Activated naive CD8-positive, alpha-beta T cell (primary cell): ENCODE results near the gene AEN.
A peak's percentile ranks its signal among the peaks of the same experiment; 100 is the strongest.
"Not testable (repeated sequence)": the region's sequence is repeated elsewhere in the genome, so short reads cannot be mapped to it uniquely, and the experiment has no call there.

Experiments used
- H3K27ac Mint-ChIP-seq: one replicate; pipeline ENCODE4 v1.8.0; 2021; ENCODE audit warnings: mixed read lengths
- H3K27me3 Mint-ChIP-seq: one replicate; pipeline ENCODE4 v1.8.0; 2021; ENCODE audit warnings: mixed read lengths
- H3K36me3 Mint-ChIP-seq: one replicate; pipeline ENCODE4 v1.8.0; 2021; ENCODE audit warnings: mixed read lengths
- H3K4me1 Mint-ChIP-seq: one replicate; pipeline ENCODE4 v1.8.0; 2021; ENCODE audit warnings: low read depth, mixed read lengths
- H3K4me3 Mint-ChIP-seq: one replicate; pipeline ENCODE4 v1.8.0; 2021; ENCODE audit warnings: mild to moderate bottlenecking, mixed read lengths
- H3K9me3 Mint-ChIP-seq: one replicate; pipeline ENCODE4 v1.8.0; 2021; ENCODE audit warnings: low read depth, mixed read lengths

The AEN gene

GRCh38 chr15:88636050-88636449 is 14.9 kb downstream of the AEN start:
- H3K9me3 Mint-ChIP-seq, result no peaks in the 10 kb centered on the region
- H3K4me3 Mint-ChIP-seq, result peak overlapping the region; percentile 95
- peak overlapping the region; percentile 98 for H3K27ac Mint-ChIP-seq
- H3K36me3 Mint-ChIP-seq, result peaks cover 22% of the 10 kb centered on the region
- peaks cover 90% of the 10 kb centered on the region for H3K4me1 Mint-ChIP-seq
- H3K27me3 Mint-ChIP-seq, result no peaks in the 10 kb centered on the region

- Mint-ChIP-seq H3K4me3 (peak overlapping the region; percentile 95), H3K9me3 (no peaks in the 10 kb centered on the region), H3K36me3 (peaks cover 22% of the 10 kb centered on the region), H3K4me1 (peaks cover 88% of the 10 kb centered on the region), H3K27ac (peak overlapping the region; percentile 98), H3K27me3 (no peaks in the 10 kb centered on the region)
These were observed 15.5 kb downstream of the AEN start for GRCh38 chr15:88636654-88637053.

- H3K9me3 Mint-ChIP-seq, result no peaks in the 10 kb centered on the region
- peak overlapping the region; percentile 95 for H3K4me3 Mint-ChIP-seq
- H3K27ac Mint-ChIP-seq, result peak overlapping the region; percentile 98
- no peaks in the 10 kb centered on the region for H3K27me3 Mint-ChIP-seq
- peaks cover 21% of the 10 kb centered on the region for H3K36me3 Mint-ChIP-seq
- peaks cover 86% of the 10 kb centered on the region for H3K4me1 Mint-ChIP-seq
These were observed 16.3 kb downstream of the AEN start for GRCh38 chr15:88637436-88637835.

GRCh38 chr15:88637841-88638625 is 16.9 kb downstream of the AEN start:
- Mint-ChIP-seq H3K4me1 (peaks cover 84% of the 10 kb centered on the region), H3K27me3 (no peaks in the 10 kb centered on the region)

GRCh38 chr15:88638626-88639372 is 17.7 kb downstream of the AEN start, which contains the start of gene ISG20:
Gene ISG20, plus strand, starts transcription at chr15:88639016. Its CDS starts 351 bp downstream, at chr15:88639367.
- Mint-ChIP-seq H3K4me3 (peak within 1 kb of the TSS; percentile 95), H3K27ac (peak within 1 kb of the TSS; percentile 98), H3K36me3 (peaks cover 19% of the 10 kb centered on the region), H3K4me1 (peaks cover 83% of the 10 kb centered on the region), H3K27me3 (no peaks in the 10 kb centered on the region), H3K9me3 (no peaks in the 10 kb centered on the region)

More at GRCh38 chr15:88637841-88638625, 16.9 kb downstream of the AEN start:
- Mint-ChIP-seq H3K36me3 (peaks cover 21% of the 10 kb centered on the region), H3K9me3 (no peaks in the 10 kb centered on the region), H3K27ac (peak overlapping the region; percentile 98), H3K4me3 (peak overlapping the region; percentile 95)

- Mint-ChIP-seq H3K27ac (peak overlapping the region; percentile 86), H3K27me3 (no peaks in the 10 kb centered on the region), H3K36me3 (peaks cover 21% of the 10 kb centered on the region), H3K4me1 (peaks cover 76% of the 10 kb centered on the region), H3K9me3 (no peaks in the 10 kb centered on the region), H3K4me3 (peak overlapping the region; percentile 69)
These were observed 20.9 kb downstream of the AEN start for GRCh38 chr15:88641959-88642452.

- not testable (repeated sequence) for H3K9me3 Mint-ChIP-seq, H3K27me3 Mint-ChIP-seq
- H3K36me3 Mint-ChIP-seq, result peaks cover 18% of the 10 kb centered on the region
- H3K4me3 Mint-ChIP-seq, result peak overlapping the region; percentile 69
- peaks cover 75% of the 10 kb centered on the region for H3K4me1 Mint-ChIP-seq
- peak overlapping the region; percentile 86 for H3K27ac Mint-ChIP-seq
These were observed 21.4 kb downstream of the AEN start for GRCh38 chr15:88642514-88642913.

GRCh38 chr15:88644741-88645140 is 23.6 kb downstream of the AEN start:
- H3K4me1 Mint-ChIP-seq, result peaks cover 78% of the 10 kb centered on the region
- H3K27ac Mint-ChIP-seq, result no peak overlapping the region
- H3K4me3 Mint-ChIP-seq, result no peak overlapping the region
- H3K9me3 Mint-ChIP-seq, result no peaks in the 10 kb centered on the region
- peaks cover 18% of the 10 kb centered on the region for H3K36me3 Mint-ChIP-seq
- no peaks in the 10 kb centered on the region for H3K27me3 Mint-ChIP-seq

- peak overlapping the region; percentile 82 for H3K27ac Mint-ChIP-seq
- H3K4me3 Mint-ChIP-seq, result peak overlapping the region; percentile 14
- no peaks in the 10 kb centered on the region for H3K27me3 Mint-ChIP-seq
- H3K36me3 Mint-ChIP-seq, result peaks cover 11% of the 10 kb centered on the region
- no peaks in the 10 kb centered on the region for H3K9me3 Mint-ChIP-seq
- H3K4me1 Mint-ChIP-seq, result peaks cover 76% of the 10 kb centered on the region
These were observed 24.3 kb downstream of the AEN start for GRCh38 chr15:88645171-88646087.

- no peaks in the 10 kb centered on the region for H3K9me3 Mint-ChIP-seq
- peaks cover 80% of the 10 kb centered on the region for H3K4me1 Mint-ChIP-seq
- H3K36me3 Mint-ChIP-seq, result peaks cover 10% of the 10 kb centered on the region
- no peaks in the 10 kb centered on the region for H3K27me3 Mint-ChIP-seq
- H3K27ac Mint-ChIP-seq, result peak overlapping the region; percentile 82
- peak overlapping the region; percentile 14 for H3K4me3 Mint-ChIP-seq
These were observed 24.9 kb downstream of the AEN start for GRCh38 chr15:88646088-88646405.

GRCh38 chr15:88646951-88647350 is 25.8 kb downstream of the AEN start:
- peaks cover 84% of the 10 kb centered on the region for H3K4me1 Mint-ChIP-seq
- peaks cover 10% of the 10 kb centered on the region for H3K36me3 Mint-ChIP-seq
- H3K9me3 Mint-ChIP-seq, result no peaks in the 10 kb centered on the region
- peak overlapping the region; percentile 99 for H3K27ac Mint-ChIP-seq
- H3K27me3 Mint-ChIP-seq, result no peaks in the 10 kb centered on the region
- peak overlapping the region; percentile 53 for H3K4me3 Mint-ChIP-seq

GRCh38 chr15:88647351-88648105 is 26.4 kb downstream of the AEN start:
- Mint-ChIP-seq H3K27me3 (no peaks in the 10 kb centered on the region), H3K36me3 (peaks cover 8% of the 10 kb centered on the region), H3K4me3 (peak overlapping the region; percentile 53)

GRCh38 chr15:88648357-88649214 is 27.4 kb downstream of the AEN start:
- no peaks in the 10 kb centered on the region for H3K27me3 Mint-ChIP-seq
- no peaks in the 10 kb centered on the region for H3K9me3 Mint-ChIP-seq
- peak overlapping the region; percentile 87 for H3K4me3 Mint-ChIP-seq
- peak overlapping the region; percentile 99 for H3K27ac Mint-ChIP-seq
- peaks cover 8% of the 10 kb centered on the region for H3K36me3 Mint-ChIP-seq
- H3K4me1 Mint-ChIP-seq, result peaks cover 79% of the 10 kb centered on the region

More at GRCh38 chr15:88647351-88648105, 26.4 kb downstream of the AEN start:
- H3K27ac Mint-ChIP-seq, result peak overlapping the region; percentile 99
- peaks cover 79% of the 10 kb centered on the region for H3K4me1 Mint-ChIP-seq
- H3K9me3 Mint-ChIP-seq, result no peaks in the 10 kb centered on the region
